OCI-LY3 (cell line): ENCODE data around the gene ADRB1.

Experiments used
- H2AFZ ChIP-seq: fragments of 200-600, 300-600 bp; shearing (Covaris generic); 2 replicates; pipeline ENCODE4 v1.6.0; 2014; ENCODE audit warnings: antibody characterized with exemption, low read depth, low read length
- H3K27ac ChIP-seq: fragments of 200-600, 300-600 bp; sonication (generic); 2 replicates; pipeline ENCODE4 v1.5.1; 2014; ENCODE audit warnings: mild to moderate bottlenecking, low read length, moderate library complexity, mixed read lengths
- H3K27me3 ChIP-seq: fragments of 200-600, 300-600 bp; sonication (generic); 2 replicates; pipeline ENCODE4 v1.6.1; 2014; ENCODE audit warnings: low read depth, low read length, mixed read lengths
- H3K36me3 ChIP-seq: fragments of 200-600, 300-600 bp; sonication (generic); replicated peaks from 2 replicates; pipeline ENCODE3; 2014; ENCODE audit warnings: low read depth, low read length, mixed read lengths
- H3K4me1 ChIP-seq: fragments of 300-600, 200-600 bp; sonication (generic); 2 replicates; pipeline ENCODE4 v1.6.1; 2014; ENCODE audit warnings: low read length, mixed read lengths
- H3K4me2 ChIP-seq: fragments of 200-600, 300-600 bp; sonication (generic); 2 replicates; pipeline ENCODE4 v1.6.1; 2014; ENCODE audit warnings: low read length, mixed read lengths
- H3K4me3 ChIP-seq: fragments of 300-600, 200-600 bp; sonication (generic); 2 replicates; pipeline ENCODE4 v1.5.1; 2014; ENCODE audit warnings: antibody characterized with exemption, mild to moderate bottlenecking, low read length, moderate library complexity
- H3K79me2 ChIP-seq: fragments of 300-600, 200-600 bp; shearing (Covaris generic); 2 replicates; pipeline ENCODE4 v1.6.1; 2014; ENCODE audit warnings: mild to moderate bottlenecking, low read length, mixed read lengths
- H3K9ac ChIP-seq: fragments of 300-600, 200-600 bp; shearing (Covaris generic); 2 replicates; pipeline ENCODE4 v1.6.0; 2014; ENCODE audit warnings: mild to moderate bottlenecking, low read length, moderate library complexity
- H3K9me3 ChIP-seq: fragments of 200-600, 300-600 bp; shearing (Covaris generic); 2 replicates; pipeline ENCODE4 v1.6.1; 2014; ENCODE audit warnings: low read length, mixed read lengths; ENCODE audit not compliant: insufficient read depth
- H4K20me1 ChIP-seq: fragments of 200-600, 300-600 bp; sonication (generic); 2 replicates; pipeline ENCODE4 v1.6.1; 2016; ENCODE audit warnings: low read length, mixed read lengths; ENCODE audit not compliant: insufficient read depth
- EZH2phosphoT487 ChIP-seq: fragments of 200-600 bp; shearing (Covaris generic); IDR thresholded peaks from 2 replicates; pipeline ENCODE4 v1.6.1; 2018; ENCODE audit warnings: antibody characterized with exemption, mixed run types, low read depth
- TF ChIP-seq, protein P1 (sequence below): fragments of 200-600, 300-600 bp; sonication (generic); IDR thresholded peaks from 2 replicates; pipeline ENCODE4 v1.5.1; 2014; ENCODE audit warnings: antibody characterized with exemption, low read length, low read depth

ADRB1 gene

DNA sequence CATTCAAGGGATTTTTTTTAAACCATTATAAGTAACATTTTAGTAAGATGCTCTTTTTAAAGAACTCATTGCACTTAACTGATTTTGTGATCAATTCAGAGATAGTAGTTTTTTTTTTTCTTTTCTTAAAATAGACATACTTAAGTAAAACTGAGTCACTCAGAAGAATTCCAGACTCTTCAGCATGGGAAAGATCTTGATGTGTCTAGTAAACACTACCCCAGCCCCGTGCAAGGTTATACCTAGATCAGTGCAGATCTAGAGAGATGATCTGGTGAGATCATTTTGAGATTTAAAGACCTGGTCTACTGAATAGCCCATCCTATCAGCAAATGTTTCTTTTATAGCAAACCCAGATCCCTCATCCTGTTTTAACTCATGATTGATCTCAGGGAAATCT lies 8.6 kb downstream of the ADRB1 start:
- no peaks in the 10 kb centered on the region for H3K79me2 ChIP-seq
- TF ChIP-seq, protein P1, sequence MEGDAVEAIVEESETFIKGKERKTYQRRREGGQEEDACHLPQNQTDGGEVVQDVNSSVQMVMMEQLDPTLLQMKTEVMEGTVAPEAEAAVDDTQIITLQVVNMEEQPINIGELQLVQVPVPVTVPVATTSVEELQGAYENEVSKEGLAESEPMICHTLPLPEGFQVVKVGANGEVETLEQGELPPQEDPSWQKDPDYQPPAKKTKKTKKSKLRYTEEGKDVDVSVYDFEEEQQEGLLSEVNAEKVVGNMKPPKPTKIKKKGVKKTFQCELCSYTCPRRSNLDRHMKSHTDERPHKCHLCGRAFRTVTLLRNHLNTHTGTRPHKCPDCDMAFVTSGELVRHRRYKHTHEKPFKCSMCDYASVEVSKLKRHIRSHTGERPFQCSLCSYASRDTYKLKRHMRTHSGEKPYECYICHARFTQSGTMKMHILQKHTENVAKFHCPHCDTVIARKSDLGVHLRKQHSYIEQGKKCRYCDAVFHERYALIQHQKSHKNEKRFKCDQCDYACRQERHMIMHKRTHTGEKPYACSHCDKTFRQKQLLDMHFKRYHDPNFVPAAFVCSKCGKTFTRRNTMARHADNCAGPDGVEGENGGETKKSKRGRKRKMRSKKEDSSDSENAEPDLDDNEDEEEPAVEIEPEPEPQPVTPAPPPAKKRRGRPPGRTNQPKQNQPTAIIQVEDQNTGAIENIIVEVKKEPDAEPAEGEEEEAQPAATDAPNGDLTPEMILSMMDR, result no peak
- TF ChIP-seq EZH2phosphoT487, result no peak
- no peaks in the 10 kb centered on the region for H3K4me1 ChIP-seq
- H3K9me3 ChIP-seq, result no peaks in the 10 kb centered on the region
- H3K36me3 ChIP-seq, result no peaks in the 10 kb centered on the region
- no peak overlapping the region for H3K4me2 ChIP-seq
- no peak overlapping the region for H2AFZ ChIP-seq
- no peak overlapping the region for H3K4me3 ChIP-seq
- H3K9ac ChIP-seq, result no peak overlapping the region
- H3K27ac ChIP-seq, result no peak overlapping the region
- H4K20me1 ChIP-seq, result no peaks in the 10 kb centered on the region
- no peaks in the 10 kb centered on the region; the same call in 1 of the 2 replicates for H3K27me3 ChIP-seq

DNA sequence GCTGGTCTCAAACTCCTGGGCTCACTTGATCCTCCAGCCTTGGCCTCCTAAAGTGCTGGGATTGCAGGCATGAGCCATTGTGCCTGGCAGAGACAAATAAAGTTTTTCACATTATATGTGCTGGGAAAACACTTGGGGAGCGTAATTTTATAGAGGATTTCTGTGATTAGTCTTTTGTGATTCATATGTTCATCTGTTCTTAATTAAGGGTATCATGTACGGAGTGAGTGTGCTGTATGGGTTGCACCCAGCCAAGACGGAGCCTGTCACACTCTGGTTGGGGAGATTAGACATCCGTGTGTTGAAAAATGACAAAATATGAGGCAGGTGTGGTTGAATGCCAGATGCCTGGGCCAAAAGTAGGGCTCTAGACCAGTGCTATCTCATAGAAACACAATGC lies 10.3 kb downstream of the ADRB1 start:
- Histone ChIP-seq H3K4me1 (no peaks in the 10 kb centered on the region), H3K79me2 (no peaks in the 10 kb centered on the region)

DNA sequence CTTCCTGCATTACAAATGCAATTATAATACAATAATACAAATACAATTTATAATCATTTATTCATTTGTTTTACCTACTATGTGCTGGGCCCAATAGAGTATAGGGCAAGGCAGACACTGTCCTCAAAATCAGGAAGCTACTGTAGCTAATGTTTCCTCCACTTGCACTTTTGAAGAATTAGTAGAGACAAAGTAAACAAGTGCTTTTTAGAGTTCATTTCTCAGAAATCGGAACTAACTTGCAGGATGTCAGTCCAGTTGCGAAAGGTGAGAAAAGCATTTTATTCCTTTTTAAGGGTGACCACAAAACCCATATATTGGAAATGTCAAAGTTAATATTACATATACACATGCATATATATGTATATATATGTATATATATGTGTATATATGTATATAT lies 14.2 kb downstream of the ADRB1 start:
- Histone ChIP-seq H2AFZ (no peak overlapping the region), H3K36me3 (no peaks in the 10 kb centered on the region), H3K4me3 (no peak overlapping the region), H3K9me3 (no peaks in the 10 kb centered on the region), H3K27ac (no peak overlapping the region), H3K27me3 (no peaks in the 10 kb centered on the region), H4K20me1 (no peaks in the 10 kb centered on the region), H3K9ac (no peak overlapping the region), H3K4me2 (no peak overlapping the region), H3K4me1 (no peaks in the 10 kb centered on the region), H3K79me2 (no peaks in the 10 kb centered on the region)
- no peak for TF ChIP-seq EZH2phosphoT487
- TF ChIP-seq, protein P1, result no peak

More for the DNA sequence above, 10.3 kb downstream of the ADRB1 start:
- Histone ChIP-seq H3K4me3 (no peak overlapping the region), H3K27me3 (no peaks in the 10 kb centered on the region; the same call in 1 of the 2 replicates), H3K9me3 (no peaks in the 10 kb centered on the region), H4K20me1 (no peaks in the 10 kb centered on the region), H3K4me2 (no peak overlapping the region), H3K27ac (no peak overlapping the region), H2AFZ (no peak overlapping the region), H3K36me3 (no peaks in the 10 kb centered on the region), H3K9ac (no peak overlapping the region)
- TF ChIP-seq, protein P1, result no peak

DNA sequence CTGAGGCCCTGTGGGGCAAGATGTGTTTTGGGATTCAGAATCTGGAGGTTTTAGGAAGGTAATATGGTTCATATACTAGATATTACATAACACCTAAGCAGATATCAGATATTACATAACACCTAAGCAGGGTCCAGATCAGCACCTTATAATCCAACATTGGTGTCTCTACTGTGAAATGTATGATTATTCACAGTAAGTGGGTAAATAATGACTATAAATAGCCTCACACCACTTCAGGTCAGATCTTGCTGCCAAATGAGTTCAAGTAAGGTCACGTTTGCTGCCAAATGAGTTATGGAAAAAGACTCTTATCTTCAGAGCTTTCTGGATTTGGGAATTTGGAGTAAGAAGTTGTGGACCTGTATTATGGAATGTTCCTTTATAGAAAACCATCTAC lies 14.6 kb downstream of the ADRB1 start:
- H3K4me2 ChIP-seq, result no peak overlapping the region
- H3K27me3 ChIP-seq, result no peaks in the 10 kb centered on the region
- no peaks in the 10 kb centered on the region for H4K20me1 ChIP-seq
- no peak overlapping the region for H3K27ac ChIP-seq
- no peak overlapping the region for H3K4me3 ChIP-seq
- no peaks in the 10 kb centered on the region for H3K36me3 ChIP-seq
- TF ChIP-seq, protein P1, result no peak
- no peak for TF ChIP-seq EZH2phosphoT487
- H3K79me2 ChIP-seq, result no peaks in the 10 kb centered on the region
- H3K4me1 ChIP-seq, result no peaks in the 10 kb centered on the region
- no peak overlapping the region for H3K9ac ChIP-seq
- H3K9me3 ChIP-seq, result no peaks in the 10 kb centered on the region
- no peak overlapping the region for H2AFZ ChIP-seq
